Nephron progenitor cell (in vitro differentiated cells): ENCODE measurements around the gene UGT2A3.

Experiments
- DNase-seq: peaks from one replicate; pipeline ENCODE4 v3.0.0; 2021
- H3K27ac Mint-ChIP-seq: 2 replicates; pipeline ENCODE4 v1.8.0; 2021; ENCODE audit warnings: mild to moderate bottlenecking, moderate library complexity, mixed read lengths
- H3K27me3 Mint-ChIP-seq: 2 replicates; pipeline ENCODE4 v1.8.0; 2021; ENCODE audit warnings: mild to moderate bottlenecking, low read depth, mixed read lengths; ENCODE audit not compliant: poor library complexity
- H3K36me3 Mint-ChIP-seq: 2 replicates; pipeline ENCODE4 v1.8.0; 2021; ENCODE audit warnings: low read depth, mixed read lengths
- H3K4me1 Mint-ChIP-seq: 2 replicates; pipeline ENCODE4 v1.8.0; 2021; ENCODE audit warnings: mixed read lengths
- H3K4me3 Mint-ChIP-seq: 2 replicates; pipeline ENCODE4 v1.8.0; 2021; ENCODE audit warnings: mild to moderate bottlenecking, moderate library complexity, mixed read lengths
- H3K9me3 Mint-ChIP-seq: 2 replicates; pipeline ENCODE4 v1.8.0; 2021; ENCODE audit warnings: mild to moderate bottlenecking, moderate library complexity, mixed read lengths
- TF ChIP-seq, protein P1 (sequence below): fragments of 200-600 bp; sonication (generic); IDR thresholded peaks from 2 replicates; pipeline ENCODE4 v1.5.0; 2021; ENCODE audit warnings: antibody characterized with exemption

Gene UGT2A3

DNA sequence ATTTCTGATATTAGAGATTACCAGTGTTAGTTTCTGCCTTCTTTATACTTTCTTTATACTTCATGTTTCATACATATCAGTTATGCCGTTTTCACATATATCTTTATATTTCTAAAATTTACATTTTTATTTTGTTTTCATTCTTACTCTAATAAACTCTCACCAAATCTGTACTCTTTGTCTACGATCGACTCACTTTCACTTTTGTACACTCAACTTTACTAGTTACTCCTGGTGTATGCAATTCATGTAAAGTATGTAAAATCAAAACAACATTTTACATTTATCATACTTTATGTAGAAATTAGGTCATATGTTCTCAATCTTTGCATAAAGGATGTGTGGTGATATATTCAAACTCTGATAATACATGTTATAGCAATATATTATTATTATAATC is 59.9 kb downstream of the UGT2A3 start:
- H3K4me1 Mint-ChIP-seq: no peaks in the 10 kb centered on the region
- no peak for DNase-seq
- TF ChIP-seq, protein P1, sequence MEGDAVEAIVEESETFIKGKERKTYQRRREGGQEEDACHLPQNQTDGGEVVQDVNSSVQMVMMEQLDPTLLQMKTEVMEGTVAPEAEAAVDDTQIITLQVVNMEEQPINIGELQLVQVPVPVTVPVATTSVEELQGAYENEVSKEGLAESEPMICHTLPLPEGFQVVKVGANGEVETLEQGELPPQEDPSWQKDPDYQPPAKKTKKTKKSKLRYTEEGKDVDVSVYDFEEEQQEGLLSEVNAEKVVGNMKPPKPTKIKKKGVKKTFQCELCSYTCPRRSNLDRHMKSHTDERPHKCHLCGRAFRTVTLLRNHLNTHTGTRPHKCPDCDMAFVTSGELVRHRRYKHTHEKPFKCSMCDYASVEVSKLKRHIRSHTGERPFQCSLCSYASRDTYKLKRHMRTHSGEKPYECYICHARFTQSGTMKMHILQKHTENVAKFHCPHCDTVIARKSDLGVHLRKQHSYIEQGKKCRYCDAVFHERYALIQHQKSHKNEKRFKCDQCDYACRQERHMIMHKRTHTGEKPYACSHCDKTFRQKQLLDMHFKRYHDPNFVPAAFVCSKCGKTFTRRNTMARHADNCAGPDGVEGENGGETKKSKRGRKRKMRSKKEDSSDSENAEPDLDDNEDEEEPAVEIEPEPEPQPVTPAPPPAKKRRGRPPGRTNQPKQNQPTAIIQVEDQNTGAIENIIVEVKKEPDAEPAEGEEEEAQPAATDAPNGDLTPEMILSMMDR: no peak
- H3K36me3 Mint-ChIP-seq: no peaks in the 10 kb centered on the region
- H3K27me3 Mint-ChIP-seq: peaks cover 4% of the 10 kb centered on the region
- no peak overlapping the region for H3K4me3 Mint-ChIP-seq
- H3K9me3 Mint-ChIP-seq: no peaks in the 10 kb centered on the region
- H3K27ac Mint-ChIP-seq: no peak overlapping the region

DNA sequence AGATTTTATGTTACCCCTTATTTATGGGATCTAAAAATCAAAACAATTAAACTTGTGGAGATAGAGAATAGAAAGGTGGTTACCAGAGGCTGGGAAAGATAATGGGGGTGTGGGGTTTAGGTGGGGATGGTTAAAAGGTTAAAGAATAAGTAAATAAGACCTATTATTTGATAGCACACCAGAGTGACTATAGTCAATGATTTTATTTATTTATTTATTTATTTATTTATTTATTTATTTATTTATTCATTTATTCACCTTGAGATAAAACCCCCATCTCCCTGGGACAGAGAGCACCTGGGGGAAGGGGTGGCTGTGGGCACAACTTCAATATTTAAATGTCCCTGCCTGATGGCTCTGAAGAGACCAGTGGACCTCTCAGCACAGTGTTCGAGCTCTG is 66.1 kb downstream of the UGT2A3 start:
- H3K4me1 Mint-ChIP-seq: no peaks in the 10 kb centered on the region
- no peak for DNase-seq
- no peaks in the 10 kb centered on the region for H3K9me3 Mint-ChIP-seq
- H3K27ac Mint-ChIP-seq: no peak overlapping the region
- H3K27me3 Mint-ChIP-seq: peaks cover 7% of the 10 kb centered on the region
- no peak overlapping the region for H3K4me3 Mint-ChIP-seq
- TF ChIP-seq, protein P1: no peak
- no peaks in the 10 kb centered on the region for H3K36me3 Mint-ChIP-seq

GRCh38 chr4:68883870-68884269 is 67.7 kb downstream of the UGT2A3 start:
- no peak for DNase-seq
- H3K27ac Mint-ChIP-seq: no peak overlapping the region
- H3K36me3 Mint-ChIP-seq: no peaks in the 10 kb centered on the region
- H3K4me1 Mint-ChIP-seq: no peaks in the 10 kb centered on the region
- H3K4me3 Mint-ChIP-seq: no peak overlapping the region
- peaks cover 6% of the 10 kb centered on the region for H3K27me3 Mint-ChIP-seq
- TF ChIP-seq, protein P1: no peak
- H3K9me3 Mint-ChIP-seq: no peaks in the 10 kb centered on the region
